HT1080 (cell line): ENCODE data around the gene CFAP58. TPM values are rescaled to one million over a fixed set of nuclear protein-coding genes. Genes with fewer than 3 reads are reported as not detected.
A peak's percentile ranks its signal among the peaks of the same experiment; 100 is the strongest.

Experiments
- DNase-seq: peaks from one replicate; pipeline ENCODE4 v3.0.0-alpha.2; 2015; ENCODE audit warnings: low read depth
- total RNA-seq: library from RNA; depleted of rRNA; stranded (reverse); fragments of >200 nt; shearing (Covaris generic); gene quantifications from 2 replicates; pipeline ENCODE4 v1.2.3, GENCODE V29; 2014

Gene CFAP58
- total RNA-seq, 1 experiment from 2014 or later: 0.58 TPM

DNA sequence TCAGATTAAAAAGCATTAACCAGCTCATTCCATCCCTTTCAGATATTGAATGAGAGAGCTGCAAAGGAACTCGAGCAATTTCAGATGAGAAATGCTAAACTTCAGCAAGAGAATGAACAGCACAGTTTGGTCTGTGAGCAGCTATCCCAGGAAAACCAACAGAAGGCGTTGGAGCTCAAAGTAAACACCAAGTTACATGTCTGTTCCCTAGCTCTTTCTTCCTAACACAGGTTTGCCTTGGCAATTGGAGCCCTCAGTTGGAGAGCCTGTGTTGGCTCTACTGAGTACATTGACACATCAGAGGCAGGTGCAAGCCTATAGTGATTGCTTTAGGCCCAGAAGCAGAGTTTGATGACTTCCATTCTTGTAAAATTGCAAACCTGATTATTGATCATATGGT lies 14.7 kb downstream of the CFAP58 start:
- DNase-seq: no peak

- DNase-seq: no peak
These were observed 18.1 kb downstream of the CFAP58 start for GRCh38 chr10:104371753-104372152.

DNA sequence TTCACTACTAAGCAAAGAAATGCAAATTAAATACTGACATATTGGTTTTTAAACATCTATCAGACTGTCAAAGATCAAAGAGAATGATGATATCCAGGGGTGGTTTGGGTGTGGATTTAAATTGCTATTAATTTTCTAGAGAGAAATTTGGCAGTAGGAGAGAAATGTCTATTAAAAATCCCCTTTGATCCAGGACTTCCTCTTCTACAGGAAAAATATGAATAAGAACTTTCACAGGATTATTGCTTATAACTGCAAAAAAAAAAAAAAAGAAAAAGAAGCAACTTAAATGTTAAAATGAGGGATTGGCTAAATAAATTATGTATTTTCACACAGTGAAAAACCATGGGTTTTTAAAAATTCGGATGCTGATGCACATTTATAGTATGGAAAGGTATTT lies 21.0 kb downstream of the CFAP58 start:
- no peak for DNase-seq

GRCh38 chr10:104376784-104377300 lies 23.2 kb downstream of the CFAP58 start:
- DNase-seq: no peak

DNA sequence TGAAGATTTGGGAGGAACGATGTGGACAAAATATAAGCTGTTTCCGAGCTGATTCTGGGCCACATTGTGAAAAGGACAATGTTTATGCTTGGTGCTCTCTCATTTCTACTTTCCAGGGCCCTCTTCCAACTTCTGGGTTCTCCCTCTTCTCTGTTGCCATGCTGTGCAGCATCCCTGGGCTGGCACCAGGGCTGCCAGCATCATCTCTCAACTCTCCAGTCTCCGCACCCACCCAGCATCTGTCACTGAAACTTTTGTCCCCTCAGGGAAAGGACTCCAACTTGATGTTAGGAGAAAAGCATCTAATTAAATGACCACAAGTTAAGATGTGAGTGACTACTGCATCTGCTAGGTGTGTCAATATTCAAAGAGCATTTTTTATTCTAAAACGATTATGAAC lies 26.7 kb downstream of the CFAP58 start:
- DNase-seq: no peak

DNA sequence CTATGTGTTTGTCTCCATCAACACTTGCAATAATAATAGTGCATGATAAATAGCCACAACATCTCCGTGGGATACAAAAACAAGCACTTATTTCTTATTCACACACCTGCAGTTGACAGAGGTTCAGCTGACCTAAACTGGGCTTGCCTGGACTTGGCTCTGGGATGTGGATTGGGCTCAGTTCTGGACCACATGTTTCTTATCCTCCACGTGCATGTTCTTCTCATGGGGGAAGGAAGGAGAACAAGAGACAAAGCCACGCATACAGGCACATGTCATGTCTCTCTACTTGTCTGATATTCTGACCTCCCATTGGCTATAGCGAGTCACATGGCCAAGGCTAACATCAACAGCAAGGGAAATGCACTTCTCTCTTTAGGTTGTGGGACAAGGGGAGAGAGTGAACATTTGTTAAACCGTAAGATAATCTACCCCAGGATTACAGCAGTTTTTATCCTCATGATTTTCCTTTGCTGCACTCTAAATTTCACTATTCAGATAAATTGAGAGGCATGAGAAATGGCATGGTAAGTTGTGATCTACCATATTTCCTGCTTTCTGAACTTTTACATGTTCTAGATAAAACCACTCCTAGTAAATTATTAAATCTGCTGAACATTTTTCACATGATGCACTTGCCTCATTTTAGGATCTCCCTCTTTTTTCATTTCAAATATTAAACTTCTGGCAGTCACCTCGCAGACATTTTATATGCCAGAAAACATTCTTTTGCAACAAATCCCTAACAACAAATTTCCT lies 33.7 kb downstream of the CFAP58 start:
- no peak for DNase-seq

GRCh38 chr10:104388830-104389229 lies 35.2 kb downstream of the CFAP58 start:
- DNase-seq: no peak

DNA sequence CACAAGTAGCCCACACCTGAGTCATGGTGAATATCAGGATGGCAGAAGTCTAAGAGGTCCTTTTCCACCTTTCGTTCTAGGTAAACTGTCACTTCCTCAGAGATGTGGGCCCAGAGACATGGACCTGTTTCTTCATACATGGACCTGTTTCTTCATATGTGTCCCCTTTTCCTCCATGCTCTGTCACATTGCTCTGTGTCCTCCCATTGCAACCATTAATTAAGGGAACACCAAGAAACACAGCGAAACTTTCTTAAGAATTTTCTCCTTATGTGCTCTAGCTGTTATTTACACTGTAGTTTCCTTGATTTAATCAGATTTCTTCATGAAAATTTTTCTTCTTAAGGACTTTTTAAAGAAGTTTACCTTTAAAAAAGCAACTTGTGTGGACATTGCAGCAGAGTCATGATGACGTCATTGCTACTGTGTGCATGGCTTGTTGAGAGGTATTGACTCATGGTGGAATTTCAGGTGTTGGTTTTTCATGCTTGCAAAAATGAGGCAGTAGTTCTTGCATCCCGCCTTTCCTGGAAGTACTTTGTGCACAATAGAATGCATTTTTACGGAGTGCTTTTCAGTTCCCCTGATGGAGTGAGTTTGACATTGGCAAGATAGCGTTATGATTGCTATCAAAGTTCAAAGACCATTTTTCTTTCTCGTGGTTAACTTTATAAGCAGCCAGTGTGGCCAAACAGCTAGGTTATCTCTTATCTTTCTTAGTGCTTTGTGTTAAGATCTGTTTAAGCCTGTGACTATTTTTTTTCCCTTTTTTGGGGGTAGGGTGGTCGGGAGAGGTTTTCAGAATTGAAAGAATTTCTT lies 37.7 kb downstream of the CFAP58 start:
- peak; percentile 61 for DNase-seq

DNA sequence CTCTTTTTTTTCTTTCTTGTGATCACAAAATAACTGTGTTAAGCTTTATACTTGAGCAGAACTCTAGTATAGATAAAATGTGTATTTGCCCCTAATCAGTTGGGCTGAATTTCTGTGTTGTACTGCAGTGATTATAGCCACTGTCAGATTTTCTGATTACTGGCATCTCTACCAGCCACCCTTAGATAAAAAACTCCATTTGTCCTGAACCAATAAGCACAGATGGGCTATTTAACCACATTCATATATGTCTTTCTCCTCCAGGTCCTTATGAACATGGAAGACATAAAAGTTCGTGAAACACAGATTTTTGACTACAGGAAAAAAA lies 38.3 kb downstream of the CFAP58 start:
- DNase-seq: no peak

DNA sequence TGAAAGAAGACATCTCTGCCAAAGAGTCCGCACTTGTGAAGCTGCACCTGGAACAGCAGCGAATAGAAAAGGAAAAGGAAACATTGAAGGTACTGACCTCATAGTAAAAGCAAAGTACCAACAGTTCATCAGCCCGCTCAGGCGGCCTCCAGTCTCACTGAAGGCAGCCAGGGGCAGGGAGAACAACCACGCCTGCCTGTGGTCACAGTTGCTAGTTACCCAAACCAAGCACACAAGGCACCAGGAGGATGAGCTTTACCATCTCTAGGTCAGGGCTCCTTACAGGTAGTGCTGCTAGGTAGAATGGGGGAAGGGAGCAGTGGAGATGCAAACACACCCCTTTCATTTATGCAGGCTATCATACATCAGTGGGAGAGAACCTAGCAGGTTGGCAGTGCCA lies 39.8 kb downstream of the CFAP58 start:
- no peak for DNase-seq

DNA sequence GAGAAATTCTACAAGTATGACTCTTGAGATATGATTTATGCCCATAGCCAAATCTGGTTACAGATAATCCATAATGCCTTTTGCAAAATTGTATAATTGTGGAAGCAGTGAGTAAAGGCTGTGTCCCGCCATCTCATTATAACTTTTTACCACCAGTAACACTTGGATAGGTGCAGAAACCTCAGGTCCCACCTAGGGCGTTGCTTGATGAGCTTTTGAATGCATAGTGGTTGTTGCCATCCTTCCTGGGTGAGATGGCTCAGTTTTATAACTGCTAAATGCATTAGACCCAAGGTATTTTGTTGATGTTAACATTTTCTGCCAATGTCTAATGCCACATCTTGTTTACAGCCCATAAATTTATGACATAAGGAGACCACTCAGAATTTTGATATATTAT lies 42.9 kb downstream of the CFAP58 start:
- no peak for DNase-seq

GRCh38 chr10:104403636-104404035 lies 50.0 kb downstream of the CFAP58 start:
- DNase-seq: no peak

DNA sequence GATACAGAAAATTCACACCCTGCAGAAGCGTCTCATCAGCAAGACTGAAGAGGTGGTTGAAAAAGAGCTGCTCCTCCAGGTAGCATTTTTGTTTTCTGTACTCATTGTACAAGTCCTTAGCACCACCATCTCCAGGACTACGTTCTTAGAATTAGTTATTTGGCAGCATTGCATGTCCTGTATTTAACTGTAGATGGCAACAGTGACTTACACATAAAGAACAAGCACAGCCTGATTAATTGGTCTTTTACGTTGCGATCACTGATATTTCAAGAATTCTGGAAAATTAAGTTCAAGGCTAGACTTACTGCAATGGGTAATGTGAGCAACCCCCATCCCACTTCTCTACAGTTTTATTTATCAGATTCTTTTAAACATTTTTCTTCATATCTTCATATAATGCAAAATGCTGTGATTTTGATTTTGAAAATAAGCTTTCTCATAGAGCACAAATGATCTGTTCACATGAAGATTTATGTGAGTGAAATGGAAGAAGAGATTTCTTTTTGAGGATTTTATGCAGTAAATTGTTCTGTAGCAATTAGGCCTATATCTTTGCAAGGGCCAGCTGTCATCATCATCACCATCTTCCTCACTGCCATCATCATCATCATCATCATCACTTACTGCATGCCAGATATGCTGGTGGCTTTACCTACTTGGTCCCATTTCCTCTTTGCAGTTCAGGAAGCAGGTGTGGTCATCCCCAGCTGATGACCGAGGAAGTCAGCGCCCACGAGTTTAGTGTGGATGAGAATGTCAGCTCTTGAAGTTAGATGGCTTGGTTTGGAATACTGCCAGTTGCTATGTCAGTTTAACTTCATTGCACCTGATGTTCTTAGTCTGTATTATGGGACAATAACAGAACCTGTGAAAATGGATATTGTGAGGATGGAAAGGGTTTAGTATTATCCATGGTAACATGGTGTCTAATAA lies 53.4 kb downstream of the CFAP58 start:
- peak; percentile 48 for DNase-seq

GRCh38 chr10:104413528-104413927 lies 59.9 kb downstream of the CFAP58 start:
- DNase-seq: no peak

DNA sequence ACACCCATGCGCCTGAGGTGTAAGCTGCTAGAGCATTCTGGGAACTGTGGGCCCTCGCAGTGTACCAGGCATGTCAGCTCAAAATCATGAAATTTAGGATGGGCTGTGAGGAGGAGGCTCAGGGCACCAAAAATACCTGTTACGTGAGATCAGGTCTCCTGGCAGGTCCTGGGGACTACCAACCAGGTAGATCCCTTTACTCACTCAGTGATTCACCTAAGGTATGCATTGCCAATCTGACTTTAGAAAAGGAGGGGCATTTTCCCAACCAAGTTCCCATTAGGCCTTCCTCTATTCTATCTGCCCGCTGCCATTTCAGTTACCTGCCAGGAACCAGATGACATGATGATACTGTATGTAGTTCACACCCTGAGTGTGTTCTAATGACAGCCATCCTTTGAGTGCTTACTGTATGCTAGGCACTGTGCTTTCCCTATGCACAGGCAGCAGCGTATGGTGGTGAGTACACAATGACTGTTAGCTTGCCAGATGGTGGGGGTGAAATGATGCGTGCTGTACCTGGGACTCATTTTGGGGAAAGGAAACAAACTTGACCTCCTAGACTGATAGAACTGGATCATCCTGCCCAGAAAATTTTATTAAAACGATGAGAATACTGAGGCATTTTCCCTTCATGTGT lies 62.0 kb downstream of the CFAP58 start:
- DNase-seq: no peak

DNA sequence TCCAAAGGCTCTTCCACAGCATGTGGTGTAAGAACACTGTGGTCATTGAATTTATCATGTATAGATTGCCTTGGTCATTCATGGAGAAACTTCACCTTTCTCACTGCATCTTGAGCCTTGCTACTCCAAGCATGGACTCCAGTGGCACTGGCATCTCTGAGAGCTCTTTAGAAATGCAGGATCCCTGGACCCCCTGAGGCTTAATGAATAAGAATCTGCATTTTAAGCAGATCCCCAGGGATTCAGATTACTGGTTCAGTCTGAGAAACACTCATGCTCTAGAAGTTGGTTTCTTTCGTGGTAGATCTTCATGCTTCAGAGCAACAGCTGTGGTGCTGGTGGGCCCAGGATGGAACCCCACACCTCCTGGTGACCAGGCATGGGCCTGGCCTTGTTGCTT lies 63.2 kb downstream of the CFAP58 start:
- no peak for DNase-seq

DNA sequence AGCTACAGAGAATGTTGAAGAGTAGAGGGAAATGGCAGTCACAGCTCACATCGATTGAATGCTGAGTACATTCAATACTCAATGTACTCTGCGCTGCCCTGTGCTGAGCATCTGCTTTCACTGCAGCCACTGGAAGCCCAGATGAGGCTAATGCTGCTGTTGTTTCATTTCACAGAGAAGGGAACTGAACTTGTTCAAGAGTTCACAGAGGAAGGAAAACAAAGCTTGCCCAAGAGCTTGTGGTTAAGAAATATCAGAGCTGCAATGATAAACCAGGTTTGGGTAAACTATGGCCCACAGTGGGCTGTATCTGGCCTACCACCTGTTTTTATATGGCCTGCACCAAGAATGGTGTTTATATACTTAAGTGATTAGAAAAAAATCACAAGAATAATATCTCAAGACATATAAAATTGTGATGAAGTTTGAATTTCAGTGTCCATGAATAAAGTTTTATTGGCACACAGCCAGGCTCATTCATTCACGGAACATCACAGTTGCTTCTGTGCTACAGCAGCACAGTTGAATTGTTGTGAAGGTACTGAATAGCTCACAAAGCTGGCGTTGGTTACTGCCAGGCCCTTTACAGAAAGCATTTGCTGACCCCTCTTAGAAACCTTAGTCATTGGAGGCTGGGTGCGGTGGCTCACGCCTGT lies 64.1 kb downstream of the CFAP58 start:
- DNase-seq: no peak

GRCh38 chr10:104424719-104425118 lies 71.1 kb downstream of the CFAP58 start:
- peak; percentile 72 for DNase-seq

- DNase-seq: no peak
These were observed 74.4 kb downstream of the CFAP58 start for GRCh38 chr10:104427989-104428388.

DNA sequence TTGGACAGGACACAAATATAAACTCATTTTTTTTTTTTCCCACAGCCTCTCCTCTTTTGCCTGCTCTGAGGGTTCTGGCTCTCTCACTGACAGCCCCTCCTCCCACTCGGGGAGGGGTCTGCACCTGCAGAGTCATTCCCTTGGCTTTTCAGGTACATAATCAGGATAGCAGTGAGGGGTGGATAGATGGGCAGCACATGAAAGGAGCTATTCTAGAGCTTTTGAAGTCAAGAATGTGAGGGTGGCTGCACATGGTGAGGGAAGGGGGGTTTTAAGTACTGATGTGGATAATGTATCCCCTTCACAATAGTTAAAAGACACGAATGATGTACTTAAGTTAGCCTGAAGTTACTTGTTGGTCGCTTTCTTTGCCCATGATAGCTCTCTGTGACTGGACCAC lies 76.2 kb downstream of the CFAP58 start:
- DNase-seq: no peak

- DNase-seq: no peak
These were observed 76.7 kb downstream of the CFAP58 start for GRCh38 chr10:104430360-104430759.
